Skeletal muscle cell (primary cell): ENCODE data around the gene AGO3.

Experiments used
- DNase-seq: peaks from one replicate; pipeline ENCODE4 v3.0.0-alpha.2; 2010; ENCODE audit warnings: low read depth
- H3K4me3 ChIP-seq: 2 replicates; pipeline ENCODE4 v1.5.1; 2011; ENCODE audit warnings: low read depth, mild to moderate bottlenecking, control low read depth, low read length, moderate library complexity

The AGO3 gene

DNA sequence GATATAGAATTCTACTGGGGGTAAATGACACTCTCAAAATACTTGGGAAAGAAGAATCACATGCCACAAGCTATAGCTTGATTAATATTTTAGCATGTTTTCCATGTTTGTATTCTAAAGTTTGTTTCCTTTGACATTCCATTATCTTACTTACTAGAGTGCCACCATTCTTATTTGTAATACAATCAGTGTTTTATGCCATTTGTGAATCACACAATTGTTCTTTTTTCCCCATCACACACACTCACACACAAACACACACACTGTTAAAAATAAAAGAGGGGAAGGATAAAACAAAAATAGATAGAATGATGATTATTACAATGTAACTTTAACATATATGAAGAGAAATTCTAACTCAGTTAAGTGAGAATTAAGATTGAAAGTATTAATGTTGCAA lies 137.0 kb downstream of the AGO3 start:
- DNase-seq = no peak
- H3K4me3 ChIP-seq = no peak overlapping the region

DNA sequence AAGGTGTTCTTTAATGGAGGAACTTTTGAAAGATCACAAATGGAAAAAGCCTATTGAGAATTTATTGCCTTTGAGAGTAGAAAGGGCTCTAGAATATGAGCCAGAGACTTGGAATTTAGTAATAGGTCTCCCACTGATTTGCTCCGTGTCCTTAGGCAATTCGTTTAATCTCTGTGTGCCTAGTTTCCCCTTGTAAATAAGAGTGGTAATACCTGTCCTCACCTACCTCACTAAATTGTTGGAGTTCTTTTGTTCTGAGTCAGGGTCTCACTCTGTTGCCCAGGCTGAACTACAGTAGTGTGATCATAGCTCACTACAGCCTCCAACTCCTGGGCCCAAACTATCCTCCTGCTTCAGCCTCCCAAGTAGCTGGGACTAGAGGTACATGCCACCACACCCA lies 138.0 kb downstream of the AGO3 start:
- no peak for DNase-seq

DNA sequence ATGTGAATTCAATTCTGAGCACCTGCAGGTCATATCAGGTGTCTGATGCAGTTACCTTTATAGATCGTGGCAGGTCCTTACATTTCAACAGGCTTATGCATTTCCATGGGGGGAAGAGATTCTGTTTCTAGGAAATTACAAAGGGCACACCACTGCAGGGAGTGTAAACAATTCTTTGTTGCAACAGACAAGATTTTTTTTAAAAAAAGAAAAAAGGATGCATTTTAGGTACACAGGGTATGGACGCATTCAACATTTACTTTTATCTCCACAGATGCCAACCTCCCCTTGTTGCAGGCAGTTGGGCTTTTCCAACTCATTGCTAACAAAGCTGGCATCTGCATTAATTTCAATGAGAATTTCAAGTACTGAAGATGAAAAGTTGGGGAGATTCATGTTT lies 139.4 kb downstream of the AGO3 start:
- DNase-seq = no peak

More for the DNA sequence above, 138.0 kb downstream of the AGO3 start:
- H3K4me3 ChIP-seq = no peak overlapping the region

DNA sequence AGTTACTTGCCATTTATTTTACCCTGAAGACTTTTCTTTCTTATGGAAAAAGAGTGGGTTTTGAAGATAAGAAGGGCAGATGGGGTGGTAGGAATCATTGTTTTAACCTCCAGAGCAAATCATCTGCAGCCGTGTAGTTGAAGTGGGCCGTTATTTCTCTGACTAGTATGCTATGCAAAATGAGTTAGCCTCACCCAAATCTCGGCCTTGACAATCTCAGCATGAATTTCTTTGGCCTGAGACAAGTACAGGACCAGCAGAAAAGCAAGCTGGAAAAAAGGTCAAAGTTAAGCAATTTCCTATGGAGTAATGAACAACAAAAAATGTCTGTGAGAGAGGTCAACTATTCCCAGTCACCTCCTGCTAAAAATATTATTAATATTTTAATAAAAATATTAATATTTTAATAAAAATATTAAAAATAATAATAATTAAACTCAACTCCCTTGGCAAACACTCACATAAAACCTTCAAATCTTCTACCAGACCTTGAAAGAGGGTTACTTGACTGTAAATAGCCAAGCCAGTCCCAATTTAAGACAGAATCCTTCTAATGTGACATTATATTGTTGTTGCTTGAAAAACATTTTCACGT lies 146.2 kb downstream of the AGO3 start:
- no peak for DNase-seq
- H3K4me3 ChIP-seq = no peak overlapping the region

More for the DNA sequence above, 139.4 kb downstream of the AGO3 start:
- H3K4me3 ChIP-seq = no peak overlapping the region

DNA sequence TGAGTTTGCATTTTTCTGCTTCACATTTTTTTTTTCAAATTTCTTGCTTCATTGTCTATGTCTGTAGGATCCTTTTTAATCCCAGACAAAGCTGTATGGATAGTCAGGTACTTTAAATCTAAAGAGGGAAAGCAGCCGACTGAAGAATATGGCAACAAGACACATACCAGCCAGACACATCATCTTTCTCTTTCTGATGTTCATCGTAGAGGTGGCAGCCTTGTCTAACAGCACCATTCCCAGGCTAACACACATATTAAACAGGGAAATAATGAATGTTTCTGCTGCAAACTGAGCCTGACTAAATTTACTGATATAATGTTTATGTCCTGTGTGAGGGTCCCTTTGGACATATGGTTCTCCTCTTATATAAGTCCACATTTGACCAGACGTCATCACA lies 149.3 kb downstream of the AGO3 start:
- no peak for DNase-seq
- H3K4me3 ChIP-seq = no peak overlapping the region

DNA sequence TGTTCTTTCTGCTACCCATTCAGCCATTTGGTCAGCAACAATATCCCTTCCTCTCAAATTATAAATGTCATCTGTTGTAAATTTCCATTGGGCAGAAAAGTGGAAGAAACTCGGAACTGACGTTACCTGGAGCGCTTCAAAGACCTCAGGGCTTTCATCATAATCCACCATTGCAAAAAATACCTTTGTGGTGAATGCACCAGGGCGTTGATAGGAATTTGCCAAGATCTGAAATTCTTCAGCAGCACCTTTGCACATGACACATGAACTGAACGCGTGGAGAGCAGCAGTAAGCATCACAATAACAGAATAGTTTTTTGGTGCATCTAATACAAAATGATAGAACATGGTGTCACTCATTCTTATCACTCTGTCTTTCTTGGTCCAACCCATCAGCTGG lies 149.9 kb downstream of the AGO3 start:
- no peak overlapping the region for H3K4me3 ChIP-seq
- DNase-seq = no peak

DNA sequence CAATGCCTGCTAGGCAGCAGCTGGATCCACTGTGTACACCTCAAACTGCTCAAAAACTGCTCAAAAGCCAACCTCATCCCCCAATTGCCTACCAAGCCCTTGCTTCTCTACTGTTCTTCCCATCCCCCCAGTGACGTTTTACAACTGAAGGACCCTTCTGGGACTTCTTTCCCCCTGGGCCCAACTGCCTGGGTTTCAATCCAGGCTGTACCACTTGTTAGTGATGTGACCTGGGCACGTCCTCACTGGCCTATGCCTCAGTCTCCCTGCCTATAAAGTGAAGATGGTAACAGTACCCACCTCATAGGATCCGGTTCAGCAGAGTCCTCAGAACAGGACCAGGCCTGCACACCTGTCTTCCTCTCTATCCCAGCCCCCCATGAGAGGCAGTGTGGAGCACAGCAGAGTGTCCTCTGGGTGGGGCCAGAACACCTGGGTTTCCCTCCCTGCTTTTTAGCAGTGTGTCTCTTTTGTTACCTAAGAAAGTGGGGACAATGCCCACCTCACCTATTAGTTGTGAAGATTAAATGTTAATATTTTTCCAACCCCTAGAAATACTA lies 151.1 kb downstream of the AGO3 start:
- DNase-seq = no peak

DNA sequence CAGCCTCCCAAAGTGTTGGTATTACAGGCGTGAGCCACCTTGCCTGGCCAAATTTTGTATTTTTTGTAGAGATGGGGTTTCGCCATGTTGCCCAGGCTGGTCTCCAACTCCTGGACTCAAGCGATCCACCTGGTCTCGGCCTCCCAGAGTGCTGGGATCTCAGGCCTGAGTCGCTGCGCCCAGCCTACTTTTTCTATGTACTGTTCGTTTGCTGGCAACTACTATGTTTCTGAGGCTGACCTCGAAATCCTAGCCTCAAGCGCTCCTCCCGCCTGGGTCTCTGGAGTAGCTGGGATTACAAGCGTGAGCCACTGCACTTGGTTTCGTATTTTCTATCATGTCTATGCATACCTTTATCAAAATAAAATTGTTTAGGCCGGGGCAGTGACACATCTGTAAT lies 152.3 kb downstream of the AGO3 start:
- DNase-seq = no peak
- no peak overlapping the region for H3K4me3 ChIP-seq

More for the DNA sequence above, 151.1 kb downstream of the AGO3 start:
- H3K4me3 ChIP-seq = no peak overlapping the region

DNA sequence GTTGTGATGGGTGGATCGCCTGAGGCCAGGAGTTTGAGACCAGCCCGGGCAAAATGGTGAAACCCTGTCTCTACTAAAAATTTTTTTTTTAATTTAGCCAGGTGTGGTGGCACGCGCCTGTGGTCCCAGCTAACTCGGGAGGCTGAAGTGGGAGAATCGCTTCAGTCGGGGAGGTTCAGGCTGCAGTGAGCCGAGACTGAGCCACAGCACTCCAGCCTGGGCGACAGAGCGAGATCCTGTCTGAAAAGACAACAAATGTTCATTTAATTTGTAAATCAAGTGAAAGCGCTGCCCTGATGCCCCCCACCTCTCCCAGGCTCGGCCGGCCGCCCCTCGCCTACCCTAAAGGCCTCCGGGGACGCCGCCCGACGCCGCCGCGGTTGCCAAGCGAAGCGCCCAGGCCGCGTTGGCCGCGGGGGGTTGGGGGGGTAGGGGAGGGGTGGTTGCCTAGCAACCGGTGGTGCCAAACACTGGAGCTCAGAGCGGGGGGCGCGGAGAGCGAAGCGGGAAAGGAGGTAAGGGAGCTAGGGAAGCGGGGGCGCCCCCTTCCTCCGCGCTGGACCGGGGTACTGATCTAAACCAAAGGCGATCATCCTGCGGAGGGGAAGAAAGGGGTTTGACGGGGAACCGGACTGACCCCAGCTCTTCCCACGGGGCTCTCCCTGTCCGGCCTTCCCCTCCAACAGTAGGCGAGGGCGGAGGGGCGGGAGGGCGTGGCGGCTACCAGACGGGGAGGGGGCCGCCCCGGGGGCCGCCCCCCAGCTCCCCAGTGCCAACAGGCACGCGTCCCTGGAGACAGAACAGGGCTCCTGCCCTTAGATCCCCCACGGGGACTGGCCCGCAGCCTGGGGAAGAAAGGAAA lies 153.0 kb downstream of the AGO3 start, which contains the start of gene TEKT2:
TSS of gene TEKT2 (plus strand) at position 460 of the 862 bp plus-strand sequence. CDS start 828 bp downstream, outside the sequence.
- H3K4me3 ChIP-seq = peak within 1 kb of the TSS; percentile 51
- no peak for DNase-seq

DNA sequence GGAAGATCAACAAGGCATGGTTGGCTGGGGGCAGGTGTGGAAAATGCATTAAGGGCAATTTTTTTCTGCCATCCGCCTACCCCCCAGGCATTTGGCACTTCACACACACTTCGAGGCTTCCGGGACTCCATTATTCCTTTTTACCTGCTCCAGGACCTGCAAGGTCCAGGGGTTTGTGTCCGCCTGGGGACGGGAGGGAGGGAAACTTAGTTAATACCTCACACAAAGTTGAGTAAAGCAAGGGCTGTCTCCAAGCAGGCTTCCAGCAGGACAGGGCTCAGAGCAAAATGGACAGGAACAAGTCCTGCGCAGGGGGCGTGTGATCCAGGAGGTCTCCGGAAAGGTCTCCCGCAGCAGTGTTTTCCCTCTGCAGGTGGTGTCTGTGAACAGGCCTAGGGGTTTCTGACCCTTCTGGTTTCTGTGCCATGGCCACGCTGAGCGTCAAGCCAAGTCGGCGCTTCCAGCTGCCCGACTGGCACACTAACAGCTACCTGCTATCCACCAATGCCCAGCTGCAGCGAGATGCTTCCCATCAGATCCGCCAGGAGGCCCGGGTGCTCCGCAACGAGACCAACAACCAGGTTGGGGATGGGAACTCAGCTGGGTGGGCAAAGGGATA lies 153.7 kb downstream of the AGO3 start:
- DNase-seq = no peak
- H3K4me3 ChIP-seq = peak overlapping the region; percentile 51

DNA sequence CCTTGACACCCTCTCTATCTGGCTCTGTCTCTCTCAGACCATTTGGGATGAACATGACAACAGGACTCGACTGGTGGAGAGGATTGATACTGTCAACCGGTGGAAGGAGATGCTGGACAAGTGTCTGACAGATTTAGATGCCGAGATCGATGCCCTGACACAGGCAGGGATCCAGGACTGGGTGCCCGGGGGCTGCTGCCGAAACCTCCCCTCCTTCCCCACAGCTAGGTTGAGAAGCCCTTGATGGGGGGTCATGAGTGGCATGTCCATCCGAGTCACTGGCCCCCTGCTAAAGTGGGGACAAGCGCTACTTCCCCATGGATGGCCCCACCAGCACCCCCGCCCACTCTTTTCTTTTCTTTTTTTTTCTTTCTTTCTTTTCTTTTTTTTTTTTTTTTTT lies 154.2 kb downstream of the AGO3 start:
- no peak for DNase-seq
- no peak overlapping the region for H3K4me3 ChIP-seq

DNA sequence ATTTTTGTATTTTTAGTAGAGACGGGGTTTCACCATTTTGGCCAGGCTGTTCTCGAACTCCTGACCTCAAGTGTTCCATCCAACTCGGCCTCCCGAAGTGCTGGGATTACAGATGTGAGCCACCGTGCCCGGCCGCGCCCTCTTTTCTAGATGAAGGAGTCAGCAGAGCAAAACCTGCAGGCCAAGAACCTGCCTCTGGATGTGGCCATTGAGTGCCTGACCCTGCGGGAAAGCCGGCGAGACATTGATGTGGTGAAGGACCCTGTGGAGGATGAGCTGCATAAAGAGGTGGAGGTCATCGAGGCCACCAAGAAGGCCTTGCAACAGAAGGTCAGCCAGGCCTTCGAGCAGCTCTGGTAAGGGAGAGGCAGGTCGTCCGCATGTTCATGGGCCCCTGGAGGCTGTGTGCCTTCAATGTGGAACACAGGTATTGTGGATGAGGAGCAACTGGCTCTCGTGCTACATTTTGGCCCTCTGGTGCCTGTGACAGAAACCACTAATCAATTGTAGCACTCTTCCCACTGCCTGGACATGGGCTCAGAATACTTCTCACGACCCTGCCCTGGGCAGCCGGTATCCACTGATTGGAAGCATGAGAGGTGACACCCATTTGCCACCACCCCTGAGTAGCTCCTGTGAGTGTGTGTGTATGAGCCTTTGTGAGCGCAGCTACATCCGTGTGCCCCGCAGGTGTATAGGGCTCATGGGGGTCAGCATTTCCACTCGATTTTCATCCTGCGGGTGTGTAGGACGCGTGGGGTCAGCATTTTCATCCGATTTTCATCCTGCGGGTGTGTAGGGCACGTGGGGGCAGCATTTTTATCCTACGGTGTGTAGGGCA lies 155.0 kb downstream of the AGO3 start:
- no peak overlapping the region for H3K4me3 ChIP-seq
- DNase-seq = no peak

DNA sequence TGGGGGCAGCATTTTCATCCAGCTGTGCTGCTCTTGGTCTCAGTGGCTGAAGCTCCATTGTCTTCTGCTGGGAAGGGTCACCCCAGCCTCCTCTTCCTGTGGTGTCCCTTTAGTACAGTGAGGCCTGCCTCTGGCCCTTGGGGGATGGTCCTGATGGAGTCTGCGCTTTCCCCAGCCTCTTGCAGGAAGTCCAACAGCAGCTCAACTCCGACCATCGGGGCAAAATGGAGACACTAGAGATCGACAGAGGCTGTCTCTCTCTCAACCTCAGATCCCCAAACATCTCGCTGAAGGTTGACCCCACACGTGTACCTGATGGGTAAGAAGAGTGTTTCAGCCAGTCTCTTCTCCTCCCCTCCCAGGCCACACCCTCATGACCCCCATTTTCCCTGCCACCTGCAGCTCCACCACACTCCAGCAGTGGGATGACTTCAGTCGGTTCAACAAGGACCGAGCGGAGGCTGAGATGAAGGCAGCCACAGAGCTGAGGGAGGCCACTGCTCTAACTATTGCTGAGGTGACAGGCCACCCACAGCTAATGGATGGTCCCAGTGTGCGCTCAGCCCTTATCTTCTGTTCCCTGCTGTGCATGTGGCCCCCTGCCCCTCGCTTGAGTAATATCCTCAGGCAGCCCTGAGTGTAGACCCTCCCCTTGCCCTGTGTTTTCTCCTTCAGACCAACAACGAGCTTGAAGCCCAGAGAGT lies 155.8 kb downstream of the AGO3 start:
- no peak for DNase-seq
- H3K4me3 ChIP-seq = no peak overlapping the region

DNA sequence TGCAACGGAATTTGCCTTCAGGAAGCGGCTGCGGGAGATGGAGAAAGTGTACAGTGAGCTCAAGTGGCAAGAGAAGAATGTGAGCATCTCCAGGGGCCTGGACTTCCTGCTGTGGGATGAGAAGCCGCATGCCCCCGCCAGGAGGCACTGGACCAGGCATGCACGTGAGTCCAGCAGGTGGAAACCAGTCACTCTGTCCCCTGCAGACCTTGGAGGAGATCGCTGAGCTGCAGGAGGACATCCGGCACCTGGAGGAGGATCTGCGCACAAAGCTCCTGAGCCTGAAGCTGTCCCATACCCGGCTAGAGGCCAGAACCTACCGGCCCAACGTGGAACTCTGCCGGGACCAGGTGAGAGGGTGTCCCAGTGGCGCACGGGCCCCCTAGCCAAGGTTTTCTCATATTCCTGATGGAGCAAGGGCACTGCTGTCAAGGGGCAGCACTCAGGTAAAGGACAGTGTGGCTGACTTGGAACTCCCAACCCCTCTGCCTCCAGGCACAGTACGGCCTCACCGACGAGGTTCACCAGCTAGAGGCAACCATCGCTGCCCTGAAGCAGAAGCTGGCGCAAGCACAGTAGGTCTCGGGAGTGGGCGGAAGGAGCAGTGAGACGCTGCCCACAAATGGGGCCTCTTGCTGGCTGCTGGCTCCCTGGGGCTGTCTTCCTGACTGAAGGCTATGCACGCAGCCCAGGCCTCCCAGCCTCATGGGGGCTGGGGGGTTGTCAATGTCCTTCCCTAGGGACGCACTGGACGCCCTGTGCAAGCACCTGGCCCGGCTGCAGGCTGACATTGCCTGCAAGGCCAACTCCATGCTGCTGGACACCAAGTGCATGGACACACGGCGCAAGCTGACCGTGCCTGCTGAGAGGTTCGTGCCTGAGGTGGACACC lies 156.6 kb downstream of the AGO3 start:
- DNase-seq = no peak
- H3K4me3 ChIP-seq = no peak overlapping the region

DNA sequence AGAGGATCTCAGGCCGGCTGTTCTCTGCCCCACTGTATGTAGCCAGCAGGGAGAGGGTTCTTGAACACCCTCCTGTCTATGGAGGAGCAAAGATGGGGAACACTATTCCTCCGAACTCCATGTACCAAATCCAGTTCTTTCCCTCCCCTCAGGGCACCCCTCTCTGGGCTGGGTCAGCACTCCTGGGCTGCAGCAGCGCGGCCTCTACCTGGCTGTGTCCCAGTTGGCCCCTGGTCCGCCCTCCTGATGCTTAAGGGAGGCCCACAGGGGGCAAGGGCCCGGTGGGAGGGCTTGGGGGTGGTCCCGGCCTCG lies 157.3 kb downstream of the AGO3 start:
- H3K4me3 ChIP-seq = peak overlapping the region; percentile 94
- DNase-seq = no peak

DNA sequence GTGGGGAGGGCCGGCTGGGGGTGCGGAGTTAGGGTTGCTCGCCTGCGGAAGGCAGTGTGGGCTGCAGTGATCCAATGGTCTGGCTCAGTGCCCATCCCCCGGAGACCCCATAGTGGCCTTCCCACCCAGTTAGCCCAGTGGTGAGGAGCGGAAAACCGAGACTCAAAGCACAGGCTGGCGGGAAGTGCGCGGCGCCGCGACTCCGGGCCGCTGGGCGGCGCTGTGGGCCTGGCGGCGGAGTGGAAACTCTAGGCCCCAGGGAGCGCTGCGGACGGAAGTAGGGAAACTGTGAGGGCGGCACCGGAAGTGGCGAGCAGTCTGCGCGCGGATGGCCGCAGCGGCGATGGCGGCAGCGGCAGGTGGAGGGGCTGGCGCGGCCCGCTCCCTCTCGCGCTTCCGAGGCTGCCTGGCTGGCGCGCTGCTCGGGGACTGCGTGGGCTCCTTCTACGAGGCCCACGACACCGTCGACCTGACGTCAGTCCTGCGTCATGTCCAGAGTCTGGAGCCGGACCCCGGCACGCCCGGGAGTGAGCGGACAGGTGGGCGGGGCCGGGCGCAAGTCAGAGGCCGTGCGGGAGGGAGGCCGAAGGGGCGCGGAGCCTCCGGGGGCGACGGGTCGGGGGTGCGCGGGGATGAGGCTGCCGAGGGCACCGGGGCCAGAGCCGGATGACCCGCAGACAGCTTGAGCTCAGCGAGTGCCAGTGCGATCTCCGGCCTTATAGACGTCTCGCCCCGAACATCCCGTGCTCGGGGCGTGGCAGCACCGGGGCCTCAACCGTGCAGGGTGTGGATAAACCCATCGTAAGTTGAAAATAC lies 157.9 kb downstream of the AGO3 start, which contains the start of gene ADPRS:
TSS of gene ADPRS (plus strand) at position 316 of the 816 bp plus-strand sequence. CDS start at position 329, 13 bp downstream.
- peak within 1 kb of the TSS; percentile 94 for H3K4me3 ChIP-seq
- DNase-seq = peak; percentile 69
